GM04503 (cell line): ENCODE measurements around the gene ZBTB22.

ENCODE experiments used
- DNase-seq: peaks from one replicate; pipeline ENCODE4 v3.0.0-alpha.2; 2012; ENCODE audit warnings: low read depth

Gene ZBTB22

GRCh38 chr6:33324125-33324524 is 6.6 kb upstream of the ZBTB22 start:
- DNase-seq = no peak

- no peak for DNase-seq
These were observed 6.0 kb upstream of the ZBTB22 start for GRCh38 chr6:33323623-33323948.

- no peak for DNase-seq
These were observed 3.7 kb upstream of the ZBTB22 start for GRCh38 chr6:33321227-33321626.

- DNase-seq = peak; percentile 76
These were observed 3.0 kb upstream of the ZBTB22 start for GRCh38 chr6:33320315-33321181.

- DNase-seq = no peak
These were observed 2.4 kb upstream of the ZBTB22 start for GRCh38 chr6:33319939-33320314.

GRCh38 chr6:33318426-33319073 is 1.0 kb upstream of the ZBTB22 start:
- DNase-seq = no peak

GRCh38 chr6:33317419-33317668 is 200 bp downstream of the ZBTB22 start:
- DNase-seq = no peak

GRCh38 chr6:33316603-33317418 is 733 bp downstream of the ZBTB22 start:
- DNase-seq = no peak

GRCh38 chr6:33315793-33316602 is 1.5 kb downstream of the ZBTB22 start:
- no peak for DNase-seq

GRCh38 chr6:33314943-33315792 is 2.4 kb downstream of the ZBTB22 start:
- DNase-seq = no peak

- peak; percentile 65 for DNase-seq
These were observed 3.0 kb downstream of the ZBTB22 start for GRCh38 chr6:33314515-33314942.

GRCh38 chr6:33313709-33314514 is 3.6 kb downstream of the ZBTB22 start, which contains the start of gene TAPBP:
Gene TAPBP, minus strand, starts transcription at chr6:33314078. Its CDS starts 37 bp downstream, at chr6:33314041.
- DNase-seq = peak; percentile 20

- DNase-seq = no peak
These were observed 4.3 kb downstream of the ZBTB22 start for GRCh38 chr6:33313105-33313708.

GRCh38 chr6:33312361-33313104 is 5.0 kb downstream of the ZBTB22 start:
- DNase-seq = no peak

GRCh38 chr6:33306356-33306755 is 11.2 kb downstream of the ZBTB22 start:
- no peak for DNase-seq

GRCh38 chr6:33305052-33305451 is 12.5 kb downstream of the ZBTB22 start:
- no peak for DNase-seq

GRCh38 chr6:33304216-33304615 is 13.3 kb downstream of the ZBTB22 start:
- no peak for DNase-seq

- DNase-seq = no peak
These were observed 15.7 kb downstream of the ZBTB22 start for GRCh38 chr6:33301877-33302276.
